ENCODE results near the gene FOXO6.

- TF ChIP-seq POLR2AphosphoS5 (IDR thresholded peaks at IDR 0.05; ENCODE audit: low read depth, low read length) (no peak), POLR2A (IDR thresholded peaks at IDR 0.05; ENCODE audit: low read depth, low read length) (no peak), TAF1 (IDR thresholded peaks at IDR 0.05; ENCODE audit: low read depth, low read length) (no peak), POU2F2 (IDR thresholded peaks at IDR 0.05; ENCODE audit: low read depth, low read length) (no peak), SPI1 (IDR thresholded peaks at IDR 0.05; ENCODE audit: low read depth, low read length) (no peak), PAX5 (IDR thresholded peaks at IDR 0.05; ENCODE audit: insufficient read depth, low read length, severe bottlenecking) (no peak)
Measured at GRCh38 chr1:41417746-41418145, 56.5 kb downstream of the FOXO6 start.

Data from GM12891 (cell line).